Mucosa of rectum (tissue), 2 donors: ENCODE data around the gene WDR19.
"Not testable (repeated sequence)": the region's sequence is repeated elsewhere in the genome, so short reads cannot be mapped to it uniquely, and the experiment has no call there.

Experiments used
- H3K27ac ChIP-seq, 2 donors: one replicate each; pipeline ENCODE4 v1.7.0; 2013; ENCODE audit warnings: inconsistent platforms in 2 of 2, low read depth in 2 of 2, low read length in 2 of 2
- H3K27me3 ChIP-seq, 2 donors: one replicate each; pipeline ENCODE4 v1.7.0; 2013; ENCODE audit warnings: low read length in 2 of 2; ENCODE audit not compliant: control insufficient read depth in 2 of 2, insufficient read depth in 2 of 2
- H3K36me3 ChIP-seq, 2 donors: one replicate each; pipeline ENCODE4 v1.7.0; 2013; ENCODE audit warnings: low read length in 2 of 2; ENCODE audit not compliant: control insufficient read depth in 2 of 2, insufficient read depth in 2 of 2
- H3K4me1 ChIP-seq, 2 donors: one replicate each; pipeline ENCODE4 v1.7.0; 2013; ENCODE audit warnings: low read length in 2 of 2, mild to moderate bottlenecking in 1 of 2; ENCODE audit not compliant: control insufficient read depth in 2 of 2, insufficient read depth in 2 of 2
- H3K4me3 ChIP-seq, 2 donors: one replicate each; pipeline ENCODE4 v1.7.0; 2013; ENCODE audit warnings: low read length in 2 of 2
- H3K9ac ChIP-seq, 2 donors: one replicate each; pipeline ENCODE4 v1.7.0; 2013; ENCODE audit warnings: low read length in 2 of 2, low read depth in 1 of 2, mild to moderate bottlenecking in 1 of 2
- H3K9me3 ChIP-seq, 2 donors: one replicate each; pipeline ENCODE4 v1.7.0; 2013; ENCODE audit warnings: low read length in 2 of 2; ENCODE audit not compliant: control insufficient read depth in 2 of 2
- donor health status: healthy.
- donor health status: Normal muscosa, but diverticular disease.

WDR19 gene

GRCh38 chr4:39256436-39256835 is 74.1 kb downstream of the WDR19 start:
- no peaks in the 10 kb centered on the region for H3K4me1 ChIP-seq
- no peak overlapping the region for H3K27ac ChIP-seq
- no peaks in the 10 kb centered on the region for H3K9me3 ChIP-seq
- no peaks in the 10 kb centered on the region for H3K36me3 ChIP-seq
- no peak overlapping the region for H3K9ac ChIP-seq
- H3K4me3 ChIP-seq: no peak overlapping the region
- no peaks in the 10 kb centered on the region for H3K27me3 ChIP-seq

- H3K36me3 ChIP-seq: no peaks in the 10 kb centered on the region
- H3K4me1 ChIP-seq: no peaks in the 10 kb centered on the region
- no peak overlapping the region for H3K4me3 ChIP-seq
- no peak overlapping the region for H3K9ac ChIP-seq
- H3K27me3 ChIP-seq: no peaks in the 10 kb centered on the region
- H3K27ac ChIP-seq: no peak overlapping the region
- no peaks in the 10 kb centered on the region for H3K9me3 ChIP-seq
Observed at GRCh38 chr4:39259571-39260330, 77.4 kb downstream of the WDR19 start.

GRCh38 chr4:39263895-39264294 is 81.6 kb downstream of the WDR19 start:
- Histone ChIP-seq H3K27me3 (no peaks in the 10 kb centered on the region), H3K9ac (no peak overlapping the region), H3K36me3 (no peaks in the 10 kb centered on the region)

GRCh38 chr4:39274503-39274902 is 92.2 kb downstream of the WDR19 start:
- Histone ChIP-seq H3K27ac (no peak overlapping the region), H3K36me3 (peaks cover 4 to 19% of the 10 kb centered on the region in 2 donors), H3K4me1 (no peaks in the 10 kb centered on the region), H3K9me3 (no peaks in the 10 kb centered on the region), H3K4me3 (no peak overlapping the region), H3K9ac (no peak overlapping the region), H3K27me3 (no peaks in the 10 kb centered on the region)

More at GRCh38 chr4:39263895-39264294, 81.6 kb downstream of the WDR19 start:
- H3K4me1 ChIP-seq: no peaks in the 10 kb centered on the region
- no peaks in the 10 kb centered on the region for H3K9me3 ChIP-seq
- H3K4me3 ChIP-seq: no peak overlapping the region
- H3K27ac ChIP-seq: no peak overlapping the region

- H3K4me3 ChIP-seq, H3K9me3 ChIP-seq, H3K27ac ChIP-seq, H3K9ac ChIP-seq, H3K27me3 ChIP-seq, H3K4me1 ChIP-seq: not testable (repeated sequence)
- peaks cover 4 to 18% of the 10 kb centered on the region in 2 donors for H3K36me3 ChIP-seq
Observed at GRCh38 chr4:39277661-39278060, 95.3 kb downstream of the WDR19 start.

GRCh38 chr4:39278476-39278875 is 96.1 kb downstream of the WDR19 start:
- peaks cover 0 to 10% of the 10 kb centered on the region in 2 donors for H3K36me3 ChIP-seq
- H3K4me1 ChIP-seq: no peaks in the 10 kb centered on the region
- H3K9me3 ChIP-seq: no peaks in the 10 kb centered on the region
- H3K9ac ChIP-seq: no peak overlapping the region
- no peak overlapping the region for H3K4me3 ChIP-seq
- H3K27ac ChIP-seq: no peak overlapping the region
- no peaks in the 10 kb centered on the region for H3K27me3 ChIP-seq

- no peaks in the 10 kb centered on the region for H3K9me3 ChIP-seq
- H3K4me1 ChIP-seq: no peaks in the 10 kb centered on the region
- peaks cover 0 to 8% of the 10 kb centered on the region in 2 donors for H3K36me3 ChIP-seq
- no peak overlapping the region for H3K27ac ChIP-seq
- no peak overlapping the region for H3K9ac ChIP-seq
- H3K27me3 ChIP-seq: no peaks in the 10 kb centered on the region
- H3K4me3 ChIP-seq: no peak overlapping the region
Observed at GRCh38 chr4:39279416-39279815, 97.1 kb downstream of the WDR19 start.

GRCh38 chr4:39280770-39281169 is 98.4 kb downstream of the WDR19 start:
- H3K27me3 ChIP-seq: no peaks in the 10 kb centered on the region
- H3K4me3 ChIP-seq: no peak overlapping the region
- H3K27ac ChIP-seq: no peak overlapping the region
- no peak overlapping the region for H3K9ac ChIP-seq
- no peaks in the 10 kb centered on the region for H3K4me1 ChIP-seq
- H3K36me3 ChIP-seq: peaks cover 0 to 8% of the 10 kb centered on the region in 2 donors
- no peaks in the 10 kb centered on the region for H3K9me3 ChIP-seq

GRCh38 chr4:39285111-39285795 is 102.9 kb downstream of the WDR19 start:
- no peaks in the 10 kb centered on the region for H3K9me3 ChIP-seq
- no peaks in the 10 kb centered on the region for H3K4me1 ChIP-seq
- no peak overlapping the region for H3K27ac ChIP-seq
- H3K9ac ChIP-seq: no peak overlapping the region
- H3K27me3 ChIP-seq: no peaks in the 10 kb centered on the region
- H3K4me3 ChIP-seq: no peak overlapping the region
- H3K36me3 ChIP-seq: peaks cover 26 to 37% of the 10 kb centered on the region in 2 donors

GRCh38 chr4:39285853-39286252 is 103.5 kb downstream of the WDR19 start:
- no peaks in the 10 kb centered on the region for H3K9me3 ChIP-seq
- no peaks in the 10 kb centered on the region for H3K27me3 ChIP-seq
- peaks cover 26 to 41% of the 10 kb centered on the region in 2 donors for H3K36me3 ChIP-seq
- no peak overlapping the region for H3K4me3 ChIP-seq
- no peak overlapping the region for H3K9ac ChIP-seq
- H3K27ac ChIP-seq: no peak overlapping the region
- H3K4me1 ChIP-seq: no peaks in the 10 kb centered on the region
